SK-N-MC (cell line): ENCODE results near the gene YTHDF1.

Source experiments
- DNase-seq: peaks from one replicate; pipeline ENCODE4 v3.0.0-alpha.2; 2011; ENCODE audit warnings: low read depth, low spot score
- H3K27ac ChIP-seq: fragments of 200-600 bp; sonication (generic); 2 replicates; pipeline ENCODE4 v1.5.1; 2016; ENCODE audit warnings: mixed run types
- H3K36me3 ChIP-seq: fragments of 200-600 bp; sonication (generic); 2 replicates; pipeline ENCODE4 v1.6.1; 2017; ENCODE audit warnings: antibody characterized with exemption, low read length, mixed read lengths; ENCODE audit not compliant: insufficient read depth
- H3K4me3 ChIP-seq: fragments of 200-600 bp; sonication (generic); 2 replicates; pipeline ENCODE4 v1.5.1; 2016
- H3K9ac ChIP-seq: fragments of 200-600 bp; sonication (generic); 2 replicates; pipeline ENCODE4 v1.8.0; 2017; ENCODE audit warnings: mixed run types, mixed read lengths; ENCODE audit not compliant: insufficient read length
- H3K9me3 ChIP-seq: fragments of 200-600 bp; sonication (generic); 2 replicates; pipeline ENCODE4 v1.6.1; 2017; ENCODE audit warnings: low read depth, mild to moderate bottlenecking, antibody characterized with exemption, low read length, moderate library complexity, mixed read lengths
- EZH2 ChIP-seq: fragments of 200-600 bp; sonication (generic); IDR thresholded peaks from one replicate; pipeline ENCODE4 v1.6.1; 2017; ENCODE audit warnings: antibody characterized with exemption
- FOXP2 ChIP-seq: optimal IDR thresholded peaks from 2 replicates; pipeline ENCODE3; 2011; ENCODE audit warnings: mild to moderate bottlenecking, moderate library complexity; ENCODE audit not compliant: insufficient read depth; ENCODE audit errors: extremely low read length, control extremely low read depth
- POLR2AphosphoS5 ChIP-seq: IDR thresholded peaks from 2 replicates; pipeline ENCODE4 v1.6.1; 2012; ENCODE audit warnings: mild to moderate bottlenecking, low read depth, low read length, borderline replicate concordance

The YTHDF1 gene

DNA sequence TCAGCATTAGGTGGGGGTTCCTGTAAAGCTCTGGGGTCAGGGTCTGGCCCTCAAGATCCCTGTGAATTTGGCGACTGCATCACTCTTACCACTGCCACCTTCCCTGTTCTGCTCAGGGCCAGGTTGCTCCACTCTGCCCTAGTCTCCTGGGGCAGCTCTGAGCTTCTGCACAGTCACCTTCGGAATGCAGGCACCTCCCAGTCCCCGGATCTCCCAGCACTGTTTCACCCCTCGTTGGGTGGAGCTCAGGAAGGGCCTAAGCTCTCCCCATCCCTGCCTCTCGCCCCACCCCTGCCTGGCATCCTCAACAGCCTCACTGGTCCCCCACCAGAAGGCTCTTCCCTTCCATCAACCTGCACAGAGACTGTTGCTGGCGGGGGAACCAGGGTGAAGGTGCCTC lies 46.2 kb downstream of the YTHDF1 start:
- no peak overlapping the region for H3K9ac ChIP-seq
- H3K9me3 ChIP-seq = no peaks in the 10 kb centered on the region
- H3K27ac ChIP-seq = no peak overlapping the region
- H3K36me3 ChIP-seq = no peaks in the 10 kb centered on the region
- no peak for TF ChIP-seq POLR2AphosphoS5
- no peak for TF ChIP-seq EZH2
- H3K4me3 ChIP-seq = no peak overlapping the region
- DNase-seq = no peak

DNA sequence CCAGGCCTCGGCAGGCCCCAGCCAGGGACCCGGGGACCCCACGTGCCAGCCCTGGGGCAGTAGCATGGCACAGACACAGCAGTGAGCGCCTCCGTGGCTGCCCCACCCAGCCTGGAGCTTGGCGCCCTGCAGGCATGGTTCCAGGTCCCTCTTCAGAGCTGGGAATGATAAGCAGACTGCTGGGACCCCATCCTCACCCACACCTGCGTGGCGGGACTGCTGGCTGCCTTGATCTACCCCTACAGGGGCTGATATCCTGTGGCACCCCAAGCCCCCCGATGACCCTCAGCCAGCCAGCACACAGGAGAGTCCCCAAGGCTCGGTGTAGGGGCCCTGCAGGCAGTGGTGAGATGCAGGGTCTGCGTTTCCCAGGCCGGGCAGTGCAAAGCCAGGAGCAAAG lies 47.1 kb downstream of the YTHDF1 start:
- TF ChIP-seq EZH2 (no peak), FOXP2 (no peak), POLR2AphosphoS5 (no peak)
- Histone ChIP-seq H3K4me3 (no peak overlapping the region), H3K36me3 (no peaks in the 10 kb centered on the region), H3K9ac (no peak overlapping the region), H3K9me3 (no peaks in the 10 kb centered on the region), H3K27ac (no peak overlapping the region)
- DNase-seq = no peak

DNA sequence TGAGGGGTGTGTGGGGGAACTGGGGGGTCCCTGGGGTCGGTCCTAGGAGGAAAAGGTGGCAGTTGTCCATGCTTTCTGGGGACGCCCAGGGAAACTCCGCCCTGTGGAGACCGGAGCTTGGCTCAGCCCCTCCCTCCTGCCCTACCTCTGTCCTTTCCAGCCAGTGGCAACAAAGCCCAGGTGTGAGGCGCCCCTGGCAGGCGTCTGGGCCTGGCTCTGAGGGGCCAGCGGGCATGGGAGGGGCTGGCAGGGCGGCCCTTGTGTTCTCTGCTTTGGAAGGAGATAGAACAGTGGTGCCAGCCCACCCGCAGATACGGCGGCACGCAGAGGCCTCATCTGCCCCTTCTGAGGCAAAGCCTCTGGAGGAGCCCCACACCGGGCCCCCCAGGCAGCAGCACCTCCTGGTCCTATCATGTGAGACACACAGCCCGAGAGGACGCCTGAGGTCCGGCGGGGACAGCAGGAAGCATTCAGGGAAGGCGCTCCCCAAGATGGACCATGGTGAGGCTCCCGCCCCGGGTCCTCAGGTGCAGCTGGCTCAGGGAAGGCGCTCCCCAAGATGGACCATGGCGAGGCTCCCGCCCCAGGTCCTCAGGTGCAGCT lies 47.9 kb downstream of the YTHDF1 start:
- Histone ChIP-seq H3K36me3 (no peaks in the 10 kb centered on the region), H3K9ac (no peak overlapping the region), H3K27ac (no peak overlapping the region), H3K4me3 (no peak overlapping the region), H3K9me3 (no peaks in the 10 kb centered on the region)
- no peak for TF ChIP-seq EZH2
- TF ChIP-seq FOXP2 = no peak
- TF ChIP-seq POLR2AphosphoS5 = no peak
- no peak for DNase-seq

DNA sequence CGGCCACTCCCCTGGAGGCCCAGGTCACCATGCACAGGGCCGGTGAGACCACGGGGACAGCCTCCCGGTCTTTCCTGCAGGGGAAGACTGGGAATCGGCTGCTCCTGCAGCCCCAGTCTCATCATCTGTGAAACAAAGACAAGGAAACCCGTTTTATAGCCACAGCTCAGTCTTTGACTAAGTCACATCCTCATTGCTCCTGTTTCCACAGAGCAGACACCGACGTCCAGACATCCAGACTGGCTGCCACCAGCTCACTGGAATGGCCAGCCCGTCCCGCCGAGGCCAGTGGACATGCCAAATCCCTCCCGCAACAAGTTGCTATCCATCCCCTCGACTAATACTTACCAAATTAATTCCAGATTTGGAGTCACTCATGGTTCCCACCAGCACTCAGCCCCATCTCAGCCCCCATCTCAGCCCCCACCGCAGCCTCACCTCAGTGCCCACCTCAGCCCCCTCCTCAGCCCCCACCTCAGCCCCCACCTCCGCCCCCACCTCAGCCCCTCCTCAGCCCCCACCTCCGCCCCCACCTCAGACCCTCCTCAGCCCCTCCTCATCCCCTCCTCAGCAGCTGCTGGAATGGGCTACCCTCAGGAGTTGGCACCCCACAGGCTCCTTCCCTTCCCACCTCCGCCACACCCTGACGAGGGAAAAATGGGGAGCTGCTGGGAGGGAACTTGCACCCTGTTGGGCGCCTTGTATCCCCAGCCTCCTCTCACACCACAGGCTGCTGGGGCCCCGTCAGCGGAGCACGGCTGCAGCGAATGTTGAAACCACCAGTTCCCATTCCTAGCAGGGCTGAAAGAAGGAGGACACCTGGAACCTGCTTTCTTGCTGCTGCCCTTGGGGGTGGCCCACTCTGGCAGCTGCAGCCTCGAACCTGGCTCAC lies 48.7 kb downstream of the YTHDF1 start:
- H3K4me3 ChIP-seq = no peak overlapping the region
- TF ChIP-seq FOXP2 = no peak
- TF ChIP-seq POLR2AphosphoS5 = no peak
- TF ChIP-seq EZH2 = no peak
- H3K9me3 ChIP-seq = no peaks in the 10 kb centered on the region
- no peaks in the 10 kb centered on the region for H3K36me3 ChIP-seq
- H3K27ac ChIP-seq = no peak overlapping the region
- no peak for DNase-seq
- H3K9ac ChIP-seq = no peak overlapping the region

DNA sequence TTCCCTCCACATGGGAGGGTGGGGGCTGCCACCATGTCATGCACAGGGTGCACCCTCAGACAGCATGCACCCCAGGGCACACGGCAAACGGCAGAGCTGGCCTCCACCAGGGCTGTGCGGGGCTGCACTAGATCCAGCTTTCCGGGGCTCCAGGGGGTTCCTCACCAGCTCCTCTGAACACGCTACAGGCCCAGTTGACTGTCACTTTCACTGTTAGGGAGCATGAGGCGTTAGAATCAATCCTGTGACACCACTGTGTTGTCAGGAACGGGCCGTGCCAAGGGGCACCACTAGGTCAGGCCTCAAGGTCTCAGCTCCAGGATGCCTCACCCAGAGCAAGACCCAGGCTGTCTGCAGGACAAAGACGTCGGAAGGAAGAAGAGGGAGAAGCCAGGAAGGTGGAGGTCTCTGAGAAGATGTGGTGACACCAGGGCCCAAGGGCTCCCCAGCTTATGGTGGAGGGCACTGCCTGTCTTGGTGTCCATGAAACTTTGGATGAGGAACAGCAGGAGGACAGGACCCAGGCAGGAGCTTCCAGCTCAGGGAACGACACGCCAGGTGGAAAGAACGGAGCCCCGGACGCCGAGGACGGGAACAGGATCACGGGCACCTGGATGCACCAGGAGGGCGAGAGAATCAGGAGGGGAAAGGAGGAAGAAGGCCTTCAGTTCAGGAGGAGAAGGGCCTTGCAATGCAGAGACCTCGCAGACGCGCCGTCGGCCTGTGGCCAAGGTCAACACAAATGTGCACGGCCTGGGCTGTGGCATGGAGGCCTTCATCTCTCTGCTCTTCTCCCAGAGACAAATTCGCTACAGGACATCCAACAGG lies 49.5 kb downstream of the YTHDF1 start:
- TF ChIP-seq EZH2 = no peak
- no peak for TF ChIP-seq FOXP2
- no peak for TF ChIP-seq POLR2AphosphoS5
- no peaks in the 10 kb centered on the region for H3K36me3 ChIP-seq
- no peak overlapping the region for H3K4me3 ChIP-seq
- H3K9ac ChIP-seq = no peak overlapping the region
- no peak overlapping the region for H3K27ac ChIP-seq
- H3K9me3 ChIP-seq = no peaks in the 10 kb centered on the region
- no peak for DNase-seq

DNA sequence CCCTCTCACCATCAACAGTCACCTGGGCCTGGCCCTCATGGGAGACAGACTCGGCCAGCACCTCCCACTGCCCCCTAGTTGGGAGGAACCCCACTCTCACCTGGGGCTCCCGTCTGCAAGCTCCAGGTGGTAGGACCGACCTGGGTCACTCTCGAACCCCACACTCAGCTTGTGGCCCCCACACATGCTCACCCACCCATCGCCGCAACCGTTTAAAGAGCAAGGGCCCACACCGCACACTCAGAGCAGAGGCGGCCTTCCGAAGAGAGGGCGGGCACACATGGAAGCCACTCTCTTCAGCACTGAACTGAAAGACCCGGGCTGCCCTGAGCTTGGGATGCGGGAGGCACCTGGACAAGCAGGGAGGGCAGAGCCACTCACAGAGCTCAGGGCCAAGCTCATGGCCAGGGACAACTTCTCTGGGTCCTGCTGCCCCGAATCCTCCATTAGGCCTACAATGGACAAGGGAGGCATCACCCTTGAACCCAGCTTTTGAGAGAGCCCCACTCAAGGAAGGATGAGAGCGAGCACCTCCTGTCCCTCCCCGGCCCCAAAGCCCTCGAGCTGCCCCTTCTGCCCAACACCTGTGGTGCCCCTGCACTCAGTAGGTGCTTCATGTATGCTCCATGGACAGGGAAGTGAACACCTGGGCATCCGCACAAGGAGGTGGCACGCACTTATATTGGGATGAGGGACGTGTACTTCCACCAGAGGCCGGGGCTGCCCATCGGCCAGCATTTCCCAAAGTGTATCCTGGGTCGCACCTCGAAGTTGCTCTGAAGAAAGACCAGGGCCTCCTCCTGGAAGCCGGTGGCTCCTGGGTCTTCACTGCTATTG lies 50.4 kb downstream of the YTHDF1 start:
- DNase-seq = no peak
- H3K9me3 ChIP-seq = no peaks in the 10 kb centered on the region
- TF ChIP-seq EZH2 = no peak
- no peak for TF ChIP-seq FOXP2
- TF ChIP-seq POLR2AphosphoS5 = no peak
- no peak overlapping the region for H3K4me3 ChIP-seq
- H3K36me3 ChIP-seq = no peaks in the 10 kb centered on the region
- H3K9ac ChIP-seq = no peak overlapping the region
- no peak overlapping the region for H3K27ac ChIP-seq

DNA sequence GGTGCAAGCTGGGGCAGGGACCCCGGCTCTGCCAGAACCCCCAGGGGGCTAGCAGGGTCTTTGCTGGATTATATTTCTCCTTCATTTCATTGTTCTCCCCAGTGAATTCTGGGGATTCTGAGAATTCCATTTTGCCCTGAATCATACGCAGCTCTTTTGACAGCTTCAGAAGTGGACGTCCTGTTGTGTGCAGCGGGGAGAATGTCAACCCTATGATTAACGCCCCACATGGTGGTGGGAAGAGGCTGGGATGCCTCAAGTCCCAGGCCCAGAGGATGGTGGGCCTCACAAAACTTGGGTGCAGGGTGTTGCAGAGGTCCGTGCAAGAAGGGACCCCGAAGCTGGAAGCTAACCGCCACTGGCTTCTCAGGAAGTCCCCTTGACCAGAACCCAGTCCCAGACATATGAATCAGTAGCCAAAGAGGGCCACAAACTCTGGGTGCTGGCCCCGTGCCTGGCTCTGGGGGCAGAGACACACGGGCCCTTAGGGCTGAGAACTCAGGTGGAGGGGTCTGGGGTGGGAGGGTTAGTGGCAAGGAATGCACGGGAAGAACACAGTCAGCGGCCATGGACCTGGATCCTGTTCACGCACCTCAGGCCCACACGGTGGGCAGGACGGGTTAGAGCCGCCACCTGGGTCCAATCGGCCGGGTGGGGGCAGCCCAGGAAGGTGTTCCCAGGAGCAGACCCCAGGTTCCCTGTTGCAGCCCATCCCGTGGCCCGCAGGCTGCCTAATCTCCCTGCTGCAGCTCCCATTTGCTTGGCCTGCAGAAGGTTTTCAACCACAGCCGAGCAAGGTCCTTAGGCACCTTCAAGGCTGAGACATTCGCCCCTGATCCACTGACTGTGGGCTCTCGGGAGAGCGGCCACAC lies 51.2 kb downstream of the YTHDF1 start:
- no peaks in the 10 kb centered on the region for H3K36me3 ChIP-seq
- TF ChIP-seq POLR2AphosphoS5 (no peak), FOXP2 (no peak), EZH2 (no peak)
- H3K27ac ChIP-seq = no peak overlapping the region
- no peak overlapping the region for H3K9ac ChIP-seq
- H3K9me3 ChIP-seq = no peaks in the 10 kb centered on the region
- no peak overlapping the region for H3K4me3 ChIP-seq
- no peak for DNase-seq
